UCSD-AML1 (cell line): ENCODE results near the gene KATNB1.
"Not testable (repeated sequence)": the region's sequence is repeated elsewhere in the genome, so short reads cannot be mapped to it uniquely, and the experiment has no call there.

Experiments
- DNase-seq: peaks from one replicate; lab custom pipeline; 2025; ENCODE audit not compliant: unreplicated experiment; lab: John Stamatoyannopoulos, UW

Gene KATNB1

DNA sequence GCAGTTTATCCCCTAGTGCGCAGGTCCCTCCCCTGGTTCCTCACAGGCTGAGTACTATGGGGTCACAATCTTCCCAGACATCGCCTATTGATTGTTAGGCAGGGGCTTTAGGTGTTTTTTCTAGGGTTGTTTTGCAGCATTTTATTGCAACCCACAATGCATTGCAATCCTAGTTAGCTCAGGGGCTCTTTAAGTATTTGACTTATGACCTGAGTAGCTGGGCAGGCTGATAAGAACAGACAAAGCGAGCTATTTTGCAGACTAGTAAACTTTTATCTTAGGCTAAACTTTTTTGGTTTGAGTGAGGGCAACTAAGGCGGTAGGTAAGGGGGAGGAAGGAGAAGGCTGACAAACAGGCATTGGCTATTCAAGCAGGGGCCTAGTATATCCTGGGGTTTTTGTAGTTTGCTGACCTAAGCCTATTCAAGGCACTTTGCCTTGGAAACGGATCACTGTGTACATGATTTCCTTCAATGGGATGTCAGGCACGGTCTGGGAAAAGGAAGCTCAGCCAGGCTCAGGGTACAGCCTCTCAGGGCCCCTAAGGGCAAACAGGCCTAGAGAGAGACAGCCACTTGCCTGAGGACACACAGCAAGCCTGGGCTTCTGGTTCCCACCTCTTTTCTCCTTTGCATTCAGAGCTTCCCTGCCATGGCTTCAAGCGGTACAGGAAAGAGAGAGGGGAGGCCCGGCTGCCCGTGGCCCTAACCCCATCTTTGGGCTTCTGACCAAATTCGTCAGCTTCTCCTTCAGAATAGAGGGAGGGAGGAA lies 34.6 kb upstream of the KATNB1 start:
- DNase-seq = no peak

DNA sequence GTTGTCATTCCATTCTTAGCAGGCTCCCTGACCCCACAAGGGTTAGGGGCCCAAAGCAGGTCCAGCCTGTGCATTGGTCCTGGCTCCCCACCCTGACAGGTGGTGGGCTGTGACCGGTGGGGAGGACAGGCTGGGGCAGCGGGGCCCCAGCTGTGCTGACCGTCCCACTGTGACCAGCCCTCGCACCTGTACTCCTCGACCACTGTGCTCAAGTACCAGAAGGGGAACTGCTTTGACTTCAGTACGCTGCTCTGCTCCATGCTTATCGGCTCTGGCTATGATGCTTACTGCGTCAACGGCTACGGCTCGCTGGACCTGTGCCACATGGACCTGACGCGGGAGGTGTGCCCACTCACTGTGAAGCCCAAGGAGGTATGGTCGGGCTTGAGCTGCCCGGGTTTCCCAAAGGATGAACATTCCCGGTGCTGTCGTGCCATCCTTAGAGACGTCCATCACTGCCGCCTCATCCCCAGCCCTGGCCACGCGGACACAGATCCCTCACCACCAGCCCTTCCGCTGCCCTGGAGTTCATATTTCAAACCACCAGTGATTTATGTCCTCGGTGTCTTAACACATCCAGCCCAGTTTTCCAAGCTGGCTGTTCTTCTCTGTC lies 33.7 kb upstream of the KATNB1 start:
- DNase-seq = no peak

DNA sequence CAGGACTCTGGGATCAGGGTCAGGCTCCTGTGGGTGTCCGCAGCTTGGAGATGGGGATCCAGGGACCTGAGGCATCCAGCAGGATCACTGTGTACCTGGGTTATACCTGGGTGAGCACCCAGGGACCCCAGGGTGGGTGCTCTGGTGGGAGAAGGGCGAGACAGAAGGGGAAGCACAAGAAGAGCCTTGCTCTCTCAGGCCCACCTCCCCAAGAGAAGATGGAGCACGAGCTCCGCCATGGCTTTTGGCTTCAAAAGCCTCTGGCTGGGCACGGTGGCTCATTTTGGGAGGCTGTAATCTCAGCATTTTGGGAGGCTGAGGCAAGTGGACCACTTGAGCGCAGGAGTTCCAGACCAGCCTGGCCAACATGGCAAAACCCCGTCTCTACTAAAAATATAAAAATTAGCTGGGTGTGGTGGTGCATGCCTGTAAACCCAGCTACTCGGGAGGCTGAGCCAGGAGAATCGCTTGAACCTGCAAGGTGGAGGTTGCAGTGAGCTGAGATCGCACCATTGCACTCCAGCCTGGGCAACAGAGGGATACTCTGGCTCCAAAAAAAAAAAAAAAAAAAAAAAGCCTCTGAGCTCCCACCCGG lies 32.1 kb upstream of the KATNB1 start:
- no peak for DNase-seq

DNA sequence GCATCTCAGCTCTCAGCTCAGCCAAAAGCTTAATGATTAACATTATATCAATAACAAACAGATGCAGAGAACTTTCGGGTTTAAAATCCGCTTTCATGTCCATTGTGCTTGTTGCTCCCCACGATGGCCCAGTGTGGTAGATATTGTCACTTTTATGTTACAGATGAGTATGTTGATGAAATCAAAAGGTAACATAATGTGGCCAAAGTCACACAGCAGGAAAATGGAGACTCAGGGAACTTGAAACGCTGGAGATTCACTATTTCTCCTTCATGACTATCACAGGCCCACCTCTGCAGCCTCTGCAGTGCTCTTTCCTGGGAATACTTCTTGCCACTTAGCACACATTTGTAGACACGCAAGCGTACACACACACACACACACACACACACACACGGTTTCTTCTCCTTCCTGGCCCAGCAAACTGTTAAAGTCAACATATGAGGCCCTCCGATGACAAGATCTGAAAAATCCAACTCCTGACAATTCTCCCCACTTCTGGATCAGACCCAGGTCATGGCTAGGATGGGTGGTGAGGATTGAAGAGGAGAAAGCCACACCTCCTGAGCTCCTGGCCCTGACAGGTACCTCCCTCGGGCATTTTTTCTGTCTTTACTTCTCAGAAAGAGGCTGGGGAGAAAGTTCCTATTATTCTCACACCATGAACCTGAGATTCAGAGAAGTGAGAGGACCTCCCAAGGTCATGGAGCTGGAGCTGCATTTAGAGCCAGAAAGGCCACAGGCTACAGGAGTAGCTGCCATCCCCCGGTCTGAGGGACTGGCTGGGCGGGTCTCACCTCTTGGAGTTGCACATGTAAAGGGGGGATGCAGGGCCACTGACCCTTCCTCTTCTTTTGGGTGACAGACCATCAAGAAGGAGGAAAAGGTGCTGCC lies 31.3 kb upstream of the KATNB1 start:
- DNase-seq = no peak

DNA sequence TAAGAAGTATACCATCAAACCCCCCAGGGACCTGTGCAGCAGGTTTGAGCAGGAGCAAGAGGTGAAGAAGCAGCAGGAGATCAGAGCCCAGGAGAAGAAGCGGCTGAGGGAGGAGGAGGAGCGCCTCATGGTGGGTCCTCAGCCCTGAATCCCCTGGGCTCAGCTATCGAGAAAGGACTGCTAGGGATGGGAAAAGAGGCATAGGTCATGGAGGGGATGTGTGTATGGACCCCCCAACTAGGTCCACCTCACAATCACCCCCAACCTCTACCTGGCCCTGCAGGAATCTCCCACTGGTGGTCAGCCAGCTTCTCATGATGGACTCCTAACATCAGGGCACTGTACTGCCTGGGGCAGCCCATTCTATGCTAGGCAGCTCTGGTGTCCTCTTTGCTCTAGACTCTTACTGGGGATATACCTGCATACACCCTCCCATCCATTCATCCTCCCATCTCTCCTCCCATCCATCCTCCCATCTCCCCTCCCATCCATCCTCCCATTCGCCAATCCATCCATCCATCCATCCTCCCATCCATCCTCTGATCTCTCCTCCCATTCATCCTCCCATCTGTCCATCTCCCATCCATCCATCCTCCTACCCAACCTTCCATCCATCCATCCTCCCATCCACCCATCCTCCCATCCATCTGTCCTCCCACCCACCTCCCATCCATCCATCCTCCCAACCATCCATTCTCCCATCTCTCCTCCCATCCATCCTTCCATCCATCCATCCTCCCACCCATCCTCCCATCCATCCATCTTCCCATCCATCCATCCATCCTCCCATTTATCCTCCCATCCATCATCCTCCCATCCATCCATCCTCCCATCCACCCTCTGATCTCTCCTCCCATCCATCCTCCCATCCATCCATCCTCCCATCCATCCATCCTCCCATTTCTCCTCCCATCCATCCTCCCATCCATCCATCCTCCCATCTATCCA lies 30.4 kb upstream of the KATNB1 start:
- no peak for DNase-seq

DNA sequence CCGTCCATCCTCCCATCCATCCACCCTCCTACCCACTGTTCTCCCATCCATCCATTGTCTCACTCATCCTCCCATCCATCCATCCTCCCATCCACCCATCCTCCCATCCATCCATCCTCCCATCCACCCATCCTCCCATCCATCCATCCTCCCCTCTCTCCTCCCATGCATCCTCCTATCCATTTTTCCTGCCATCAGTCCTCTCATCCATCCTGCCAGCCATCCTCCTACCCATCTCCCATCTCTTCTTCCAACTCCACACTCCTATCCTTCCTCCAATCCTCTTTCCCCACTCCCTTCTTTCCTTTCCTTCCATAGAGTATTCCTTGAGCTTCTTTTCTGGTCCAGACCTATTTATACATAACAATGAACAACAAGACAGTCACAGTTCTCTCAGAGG lies 28.9 kb upstream of the KATNB1 start:
- DNase-seq = no peak

DNA sequence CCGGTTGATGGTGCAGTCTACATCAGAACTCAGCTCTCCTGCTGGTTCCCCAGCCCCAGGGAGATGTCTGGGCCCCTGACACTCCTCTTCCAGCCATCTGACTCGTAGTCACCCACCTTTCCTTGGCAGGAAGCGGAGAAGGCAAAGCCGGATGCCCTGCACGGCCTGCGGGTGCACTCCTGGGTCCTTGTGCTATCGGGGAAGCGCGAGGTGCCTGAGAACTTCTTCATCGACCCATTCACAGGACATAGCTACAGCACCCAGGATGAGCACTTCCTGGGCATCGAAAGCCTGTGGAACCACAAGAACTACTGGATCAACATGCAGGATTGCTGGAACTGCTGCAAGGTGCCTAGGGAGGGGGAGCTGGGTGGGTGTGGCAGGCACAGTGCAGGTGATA lies 28.2 kb upstream of the KATNB1 start:
- DNase-seq = no peak

DNA sequence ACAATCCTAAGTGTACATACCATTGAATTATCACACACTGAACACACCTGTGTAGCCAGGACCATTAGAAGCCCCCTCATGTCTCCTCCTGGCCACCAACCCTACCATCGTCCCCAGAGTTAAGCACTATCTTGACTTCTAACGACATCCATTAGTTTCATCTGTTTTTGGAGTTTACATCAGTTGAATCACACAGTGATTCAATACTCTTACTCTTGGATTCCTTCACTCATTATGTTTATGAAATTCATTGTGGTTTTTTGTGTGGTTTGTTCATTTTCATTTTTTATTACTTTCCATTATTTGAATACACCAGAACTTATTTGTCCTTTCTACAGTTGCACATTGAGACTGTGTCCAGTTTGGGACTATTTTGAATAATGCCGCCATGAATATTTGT lies 27.4 kb upstream of the KATNB1 start:
- no peak for DNase-seq

DNA sequence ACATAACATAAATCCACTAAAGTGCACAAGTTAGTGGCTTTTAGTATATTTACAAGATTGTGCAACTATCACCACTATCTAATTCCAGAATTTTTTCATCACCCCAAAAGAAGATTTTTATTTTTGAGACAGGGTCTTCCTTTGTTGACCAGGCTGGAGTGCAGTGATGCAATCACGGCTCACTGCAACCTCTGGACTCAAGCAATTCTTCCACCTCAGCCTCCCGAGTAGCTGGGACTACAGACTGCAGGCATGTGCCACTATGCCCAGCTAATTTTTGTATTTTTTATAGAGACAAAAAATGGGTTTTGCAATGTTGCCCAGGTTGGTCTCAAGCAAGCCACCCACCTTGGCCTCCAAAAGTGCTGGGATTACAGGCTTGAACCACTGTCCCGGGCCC lies 25.9 kb upstream of the KATNB1 start:
- DNase-seq = no peak

DNA sequence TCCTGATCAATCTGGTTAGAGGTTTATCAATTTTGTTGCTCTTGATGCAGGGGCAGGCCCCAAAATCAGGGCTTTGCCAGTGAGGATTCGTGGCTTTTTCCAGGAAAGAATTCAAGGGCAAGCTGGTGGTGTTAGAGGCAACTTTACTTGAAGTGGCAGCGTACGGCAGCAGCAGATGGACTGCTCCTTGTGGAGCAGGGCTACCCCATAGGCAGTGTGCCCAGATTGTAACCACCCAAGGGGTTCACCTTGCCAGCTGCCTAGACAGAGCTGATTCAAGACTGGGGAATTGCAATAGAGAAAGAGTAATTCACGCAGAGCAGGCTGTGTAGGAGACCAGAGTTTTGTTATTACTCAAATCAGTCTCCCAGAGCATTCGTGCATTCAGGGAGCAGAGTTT lies 24.2 kb upstream of the KATNB1 start:
- DNase-seq = no peak

DNA sequence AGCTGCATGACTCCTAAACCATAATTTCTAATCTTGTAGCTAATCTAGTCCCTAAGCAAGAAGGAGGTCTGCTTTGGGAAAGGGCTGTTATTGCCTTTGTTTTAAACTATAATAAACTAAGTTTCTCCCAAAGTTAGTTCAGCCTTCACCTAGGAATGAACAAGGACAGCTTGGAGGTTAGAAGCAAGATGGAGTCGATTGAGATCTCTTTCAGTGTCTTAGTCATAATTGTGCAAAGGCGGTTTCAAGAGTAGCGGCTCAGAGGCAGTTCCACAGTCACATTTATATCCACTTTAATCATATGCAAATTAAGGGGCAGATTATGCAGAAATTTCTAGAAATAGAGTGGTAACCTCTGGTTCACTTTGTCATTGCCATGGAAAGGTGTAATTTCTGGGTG lies 23.6 kb upstream of the KATNB1 start:
- DNase-seq = no peak

DNA sequence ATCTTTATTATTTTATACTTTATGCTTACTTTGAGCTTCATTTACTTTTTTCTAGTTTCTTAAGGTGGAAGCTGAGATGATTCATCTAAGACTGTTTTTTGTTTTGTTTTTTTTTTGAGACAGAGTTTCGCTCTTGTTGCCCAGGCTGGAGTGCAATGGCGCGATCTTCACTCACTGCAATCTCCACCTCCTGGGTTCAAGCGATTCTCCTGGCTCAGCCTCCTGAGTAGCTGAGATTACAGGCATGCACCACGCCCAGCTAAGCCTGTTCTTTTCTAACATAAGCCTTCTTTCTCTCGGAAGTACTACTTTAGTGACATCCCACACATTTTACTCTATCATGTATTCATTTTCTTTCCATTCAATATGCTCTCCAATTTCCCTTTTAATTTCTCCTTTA lies 23.0 kb upstream of the KATNB1 start:
- DNase-seq = not testable (repeated sequence)

DNA sequence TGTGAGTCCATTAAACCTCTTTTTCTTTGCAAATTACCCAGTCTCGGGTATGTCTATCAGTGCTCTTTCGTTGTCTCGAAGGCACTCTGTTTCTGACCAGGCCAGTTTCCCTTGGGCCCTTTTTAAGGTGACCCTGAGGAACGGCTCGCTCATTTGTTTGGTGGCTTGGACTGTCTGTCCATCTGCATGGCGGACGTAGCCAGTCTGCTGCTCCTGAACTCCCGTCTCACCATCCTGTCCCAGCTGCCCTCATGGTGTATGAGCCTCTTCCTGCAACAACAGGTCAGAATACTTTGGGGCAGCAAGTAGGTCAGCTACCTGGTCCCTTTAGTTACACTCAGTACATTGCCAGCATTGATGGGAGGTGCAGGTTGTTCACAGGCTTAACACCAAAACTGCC lies 22.0 kb upstream of the KATNB1 start:
- no peak for DNase-seq

DNA sequence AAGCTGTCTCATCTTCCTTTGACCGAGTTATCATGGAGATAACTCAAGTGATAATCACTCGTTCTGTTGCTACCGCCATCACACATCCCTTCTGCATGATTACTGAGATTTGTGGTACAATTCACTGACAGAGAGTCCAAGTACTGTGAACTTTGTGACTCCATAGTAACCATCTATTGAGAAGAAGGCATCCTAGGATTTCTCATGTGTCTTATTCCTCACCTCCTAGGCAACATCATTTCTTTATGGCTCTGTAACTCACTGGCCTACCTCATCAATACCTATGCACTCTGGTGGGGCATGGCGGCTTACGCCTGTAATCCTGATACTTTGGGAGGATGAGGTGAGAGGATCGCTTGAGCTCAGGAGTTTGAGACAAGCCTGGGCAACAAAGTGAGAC lies 21.5 kb upstream of the KATNB1 start:
- DNase-seq = no peak

DNA sequence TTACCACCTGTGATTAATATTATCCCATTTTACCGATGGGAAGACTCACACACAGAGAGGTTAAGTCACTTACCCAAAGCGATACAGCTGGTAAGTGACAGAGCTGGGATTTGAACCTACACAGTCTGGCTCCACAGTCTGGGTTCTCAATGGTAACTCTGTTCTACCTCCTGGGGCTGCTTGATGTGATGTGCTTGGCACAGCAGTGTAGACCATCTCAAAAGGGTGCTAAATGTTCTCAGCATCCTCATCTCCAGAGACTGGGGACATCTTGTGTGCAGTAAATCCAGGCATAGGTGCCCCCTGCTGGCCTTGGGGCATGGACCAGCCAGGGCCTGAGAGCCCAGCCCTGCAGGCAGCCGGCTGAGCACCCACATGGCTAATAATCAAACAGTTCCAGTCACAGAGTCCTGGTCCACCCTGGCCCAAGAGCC lies 15.4 kb upstream of the KATNB1 start:
- peak; percentile 83 for DNase-seq

DNA sequence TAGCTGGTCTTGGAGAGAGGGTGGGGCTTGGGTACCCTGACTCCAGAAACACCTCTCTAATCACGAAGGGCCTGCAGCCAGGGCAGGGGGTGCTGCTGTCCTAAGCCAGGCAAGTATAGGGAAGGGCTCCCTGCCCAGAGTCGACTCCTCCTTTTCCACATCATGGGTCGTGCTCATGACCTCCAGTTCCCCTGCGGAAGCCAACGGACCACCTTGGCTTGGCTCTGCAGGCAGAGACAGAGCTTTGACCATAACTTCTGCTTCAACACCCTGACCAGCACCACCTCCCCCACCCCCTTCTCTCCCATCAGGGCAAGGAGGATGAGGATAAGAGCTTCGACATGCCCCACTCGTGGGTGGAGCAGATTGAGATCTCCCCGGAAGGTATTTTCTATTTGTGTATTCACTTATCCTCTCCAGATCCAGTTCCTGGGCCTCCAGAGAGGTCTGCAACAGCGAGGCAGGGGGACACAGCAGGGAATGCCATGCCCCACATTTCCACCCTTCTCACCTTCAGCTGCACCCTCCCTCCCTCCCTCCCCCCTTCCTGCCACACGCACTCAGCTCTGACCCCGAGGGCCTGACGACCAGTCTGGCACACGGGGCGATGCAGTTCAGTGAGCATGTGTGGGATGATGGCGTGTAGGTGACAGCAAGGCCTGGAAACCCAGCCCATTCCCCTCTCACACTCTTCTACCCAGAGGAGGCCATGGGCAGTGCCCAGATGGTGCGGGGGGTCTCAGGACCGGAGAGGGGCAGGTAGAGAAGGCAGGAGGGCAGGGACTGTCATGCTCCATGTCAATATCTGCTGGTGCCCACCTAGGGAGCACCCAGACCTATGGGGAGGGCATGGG lies 14.0 kb upstream of the KATNB1 start:
- no peak for DNase-seq

DNA sequence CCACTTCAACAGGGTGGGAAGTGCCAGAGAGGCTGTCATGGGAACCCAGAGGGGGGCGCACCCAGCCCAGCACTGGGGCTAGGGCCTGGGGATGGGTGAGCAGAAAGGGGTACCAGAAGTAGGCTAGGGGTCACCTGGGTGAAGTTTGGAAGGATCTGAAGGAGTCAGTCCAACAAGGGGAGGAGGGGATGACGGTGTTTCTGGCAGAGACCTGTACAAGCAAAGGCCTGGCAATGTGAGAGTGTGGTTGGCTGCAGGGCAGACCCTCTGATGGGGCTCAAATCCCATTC lies 13.4 kb upstream of the KATNB1 start:
- DNase-seq = no peak

DNA sequence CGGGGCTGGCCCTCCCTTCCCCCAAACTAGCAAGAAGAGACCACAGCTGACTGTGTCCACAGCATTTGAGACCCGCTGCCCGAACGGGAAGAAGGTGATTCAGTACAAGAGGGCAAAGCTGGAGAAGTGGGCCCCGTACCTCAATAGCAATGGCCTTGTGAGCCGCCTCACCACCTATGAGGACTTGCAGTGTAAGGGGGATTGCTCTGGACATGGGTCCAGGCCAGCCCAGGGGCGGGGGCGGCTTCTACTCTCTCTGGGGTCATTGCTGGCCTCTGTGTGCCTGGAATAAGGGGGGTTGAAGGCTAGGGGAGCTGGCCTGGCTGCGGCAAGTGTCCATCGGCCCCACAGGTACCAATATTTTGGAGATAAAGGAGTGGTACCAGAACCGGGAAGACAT lies 12.9 kb upstream of the KATNB1 start:
- no peak for DNase-seq

DNA sequence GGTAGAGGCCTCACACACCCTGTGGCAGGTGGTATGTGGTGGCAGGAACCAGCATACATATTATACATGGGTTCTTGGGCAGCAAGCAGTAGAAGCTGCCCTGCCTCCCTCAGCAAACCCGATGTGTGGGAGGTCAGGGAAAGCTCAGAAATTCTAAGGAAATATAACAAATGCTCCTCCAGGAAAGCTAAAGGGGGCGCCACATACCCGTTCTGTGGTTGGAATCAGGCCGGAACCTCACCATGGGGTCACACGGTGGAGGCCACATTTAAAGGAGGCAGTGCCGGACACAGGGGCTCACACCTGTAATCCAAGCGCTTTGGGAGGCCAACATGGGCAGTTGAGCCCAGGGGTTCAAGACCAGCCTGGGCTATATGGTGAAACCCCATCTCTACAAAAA lies 12.4 kb upstream of the KATNB1 start:
- peak; percentile 38 for DNase-seq

DNA sequence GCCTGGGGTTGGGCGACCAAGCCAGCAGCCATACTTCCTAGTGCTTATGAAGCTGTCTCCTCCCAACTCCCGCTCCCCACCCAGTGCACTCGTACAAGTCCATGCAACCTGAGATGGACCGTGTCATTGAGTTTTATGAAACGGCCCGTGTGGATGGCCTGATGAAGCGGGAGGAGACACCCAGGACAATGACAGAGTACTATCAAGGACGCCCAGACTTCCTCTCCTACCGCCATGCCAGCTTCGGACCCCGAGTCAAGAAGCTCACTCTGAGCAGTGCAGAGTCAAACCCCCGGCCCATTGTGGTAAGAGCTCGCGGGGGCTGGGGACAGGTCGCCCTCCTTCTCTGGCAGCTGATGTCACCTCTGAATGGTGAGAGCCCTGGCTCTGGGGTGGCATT lies 11.0 kb upstream of the KATNB1 start:
- no peak for DNase-seq
